ENCODE measurements around the gene ERCC6L2. TPM values are rescaled to one million over a fixed set of nuclear protein-coding genes. Genes with fewer than 3 reads are reported as not detected.

ERCC6L2 gene
- total RNA-seq, 1 experiment from 2014 or later = 39.2 TPM

- TF ChIP-seq YY1 (IDR thresholded peaks at IDR 0.05; ENCODE audit: extremely low read depth, insufficient replicate concordance, low read depth, low read length) (no peak), CTCF (IDR thresholded peaks at IDR 0.05 in 2 of 3, conservative IDR thresholded peaks at IDR 0.05 in 1 of 3; ENCODE audit: borderline replicate concordance in 1 of 3, insufficient read depth in 1 of 3, low read depth in 2 of 3, low read length in 2 of 3) (no peak), POLR2AphosphoS5 (IDR thresholded peaks at IDR 0.05; ENCODE audit: low read depth, low read length) (no peak)
Measured at GRCh38 chr9:95896580-95896979, 21.1 kb downstream of the ERCC6L2 start (continued).

- DNase-seq (ENCODE audit: low read depth, low spot score) = no peak
- BruUV-seq (replicated peaks) = no TSS peak
- CTCF ChIA-PET = no interaction called here
- TF ChIP-seq ZFX (IDR thresholded peaks at IDR 0.05) (no peak), TCF7L2 (IDR thresholded peaks at IDR 0.05; ENCODE audit: borderline replicate concordance, extremely low read depth, insufficient read depth, insufficient read length) (no peak), POLR2AphosphoS5 (IDR thresholded peaks at IDR 0.05; ENCODE audit: low read depth, low read length) (no peak), MAX (IDR thresholded peaks at IDR 0.05) (no peak), ZBTB33 (IDR thresholded peaks at IDR 0.05; ENCODE audit: extremely low read depth, insufficient replicate concordance, low read length) (no peak), CEBPB (IDR thresholded peaks at IDR 0.05; ENCODE audit: low read depth) (no peak), EZH2phosphoT487 (IDR thresholded peaks at IDR 0.05; ENCODE audit: borderline replicate concordance) (no peak), CBX3 (IDR thresholded peaks at IDR 0.05; ENCODE audit: low read depth) (no peak), ZNF274 (IDR thresholded peaks at IDR 0.05; ENCODE audit: low read depth, low read length) (no peak), RAD21 (IDR thresholded peaks at IDR 0.05; ENCODE audit: low read depth) (no peak), EGR1 (IDR thresholded peaks at IDR 0.05; ENCODE audit: low read depth) (no peak), EZH2 (IDR thresholded peaks at IDR 0.05) (no peak), SRF (IDR thresholded peaks at IDR 0.05; ENCODE audit: low read depth) (no peak), REST (IDR thresholded peaks at IDR 0.05; ENCODE audit: low read depth) (no peak), JUND (IDR thresholded peaks at IDR 0.05) (no peak), SIN3A (IDR thresholded peaks at IDR 0.05; ENCODE audit: low read depth) (no peak)
Measured at GRCh38 chr9:95901506-95901905, 26.0 kb downstream of the ERCC6L2 start.

More at GRCh38 chr9:95901506-95901905, 26.0 kb downstream of the ERCC6L2 start:
- H3K27me3 ChIP-seq (ENCODE audit: insufficient read depth, low read length) = no peaks in the 10 kb centered on the region
- H2AFZ ChIP-seq (ENCODE audit: low read depth, low read length, poor library complexity, severe bottlenecking) = no peak overlapping the region
- H3K27ac ChIP-seq (ENCODE audit: low read depth, low read length) = no peak overlapping the region
- no peaks in the 10 kb centered on the region for H3K4me1 ChIP-seq (ENCODE audit: control insufficient read depth in 1 of 2, insufficient read depth in 2 of 2, low read length in 2 of 2)
- no peaks in the 10 kb centered on the region for H3K36me3 ChIP-seq (ENCODE audit: control insufficient read depth in 1 of 2, insufficient read depth in 2 of 2, low read length in 2 of 2)
- H3K4me2 ChIP-seq (ENCODE audit: low read length) = no peak overlapping the region
- H3K9ac ChIP-seq (ENCODE audit: low read length) = no peak overlapping the region
- ATAC-seq = no peak
- no peaks in the 10 kb centered on the region for H3K9me2 ChIP-seq (ENCODE audit: insufficient read depth)
- H3K4me3 ChIP-seq (replicated peaks in 1 of 2; ENCODE audit: low read depth in 1 of 2, low read length in 2 of 2) = no peak overlapping the region
- H3K79me2 ChIP-seq (ENCODE audit: insufficient read depth, low read length) = peaks cover 53% of the 10 kb centered on the region
- ChIA-PET RAD21 (ENCODE audit: low non-redundant PET in 1 of 2, low total read pairs in 2 of 2, uncharacterized antibody in 2 of 2, unreplicated experiment in 2 of 2) (no interaction called here), POLR2A (no interaction called here)
- no peaks in the 10 kb centered on the region for H3K9me3 ChIP-seq (ENCODE audit: control insufficient read depth in 1 of 2, insufficient read depth in 1 of 2, low read depth in 1 of 2, low read length in 2 of 2)
- H4K20me1 ChIP-seq (ENCODE audit: insufficient read depth) = no peaks in the 10 kb centered on the region; the same call in 1 of the 2 replicates
- intact Hi-C loops (cut with micrococcal nuclease) = no loop called here
